Stimulated activated CD4-positive, alpha-beta T cell treated with anti-CD3 and anti-CD28 coated beads, Interleukin-1b, Interleukin-23, amount 100 ng/mL, for 1 hour (primary cell): ENCODE data around the gene MRPL27.
A peak's percentile ranks its signal among the peaks of the same experiment; 100 is the strongest.
"Not testable (repeated sequence)": the region's sequence is repeated elsewhere in the genome, so short reads cannot be mapped to it uniquely, and the experiment has no call there.

Source experiments
- DNase-seq, 2 donors: peaks; one replicate each; pipeline ENCODE4 v3.0.0-alpha.2; 2020; ENCODE audit warnings: low read depth in 2 of 2

Gene MRPL27

DNA sequence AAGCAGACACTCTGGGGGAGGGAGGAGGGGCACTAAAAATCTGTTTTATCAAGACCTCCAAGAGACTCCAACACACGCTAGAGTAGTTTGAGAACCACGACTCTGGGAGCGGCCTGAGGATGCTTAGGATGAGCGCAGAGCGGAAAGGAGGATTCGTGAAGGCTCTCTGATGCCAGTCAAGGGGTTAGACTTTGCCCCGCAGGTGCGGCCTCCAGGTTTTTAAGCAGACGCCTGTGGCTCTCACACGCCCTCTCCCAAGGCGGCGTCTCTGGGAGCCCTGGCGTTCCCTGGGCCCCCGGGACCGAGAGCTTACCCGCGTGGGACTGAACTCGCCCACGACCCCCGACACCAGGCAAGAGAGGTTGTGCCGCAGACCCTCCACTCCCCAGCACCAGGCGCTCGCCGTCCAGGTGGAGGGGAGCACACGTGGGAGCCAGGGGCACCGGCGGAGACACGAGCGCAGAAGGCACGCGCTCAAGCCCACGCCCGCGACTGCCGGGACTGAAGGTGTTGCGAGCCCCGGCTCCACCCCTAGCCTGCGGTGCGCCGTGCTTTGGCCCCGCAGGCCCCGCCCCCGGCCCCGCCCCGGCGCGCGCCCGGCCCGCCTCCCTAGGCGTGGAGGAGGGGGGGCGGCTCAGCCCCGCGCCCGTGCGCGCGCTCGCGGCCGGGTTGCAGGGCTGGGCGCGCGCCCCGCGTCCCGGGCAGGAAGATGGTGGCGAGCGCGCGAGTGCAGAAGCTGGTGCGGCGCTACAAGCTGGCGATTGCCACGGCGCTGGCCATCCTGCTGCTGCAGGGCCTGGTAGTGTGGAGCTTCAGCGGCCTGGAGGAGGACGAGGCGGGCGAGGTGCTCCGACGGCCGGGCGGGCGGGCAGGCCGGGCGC, 27.3 kb downstream of the MRPL27 start, which contains the start of gene XYLT2:
XYLT2 (plus strand) TSS at position 695 of the 881 bp plus-strand sequence; CDS start at position 710, 15 bp downstream.
- peak; percentile 88 to 89 for DNase-seq

DNA sequence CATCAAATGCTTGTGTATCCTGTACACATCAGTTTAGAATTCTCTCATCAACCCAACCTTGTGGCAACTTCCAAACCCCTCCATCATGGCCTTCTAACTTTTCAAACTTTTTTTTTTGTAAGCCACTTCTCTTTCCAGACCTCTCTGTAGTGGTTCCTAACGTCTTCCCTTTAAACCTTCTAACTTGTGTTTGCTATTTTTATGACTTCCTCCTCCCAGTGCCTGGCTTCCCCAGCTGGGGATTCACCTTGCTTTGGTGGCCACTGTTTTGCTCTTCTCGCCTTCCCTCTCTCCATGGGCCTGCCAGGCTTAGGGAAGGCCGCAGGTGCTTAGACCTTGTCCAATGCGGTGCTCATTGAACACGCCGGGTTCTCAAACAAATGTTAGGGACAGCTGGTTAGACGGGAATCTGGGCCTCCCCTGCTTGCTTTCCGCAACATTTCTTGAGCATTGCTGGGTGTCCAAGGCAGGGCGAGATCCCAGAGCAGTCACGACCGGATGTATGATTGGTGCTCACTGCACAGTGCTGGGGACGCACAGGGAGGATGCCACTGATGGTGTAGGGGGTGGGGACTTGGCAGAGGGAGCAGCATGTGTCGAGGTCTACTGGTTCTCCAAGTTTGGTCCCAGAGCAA, 28.1 kb downstream of the MRPL27 start:
- no peak for DNase-seq

GRCh38 chr17:50339381-50339780, 33.6 kb downstream of the MRPL27 start:
- no peak for DNase-seq

- no peak for DNase-seq
Observed at GRCh38 chr17:50338645-50339044, 34.3 kb downstream of the MRPL27 start.

GRCh38 chr17:50337956-50338355, 35.0 kb downstream of the MRPL27 start:
- DNase-seq: no peak

DNA sequence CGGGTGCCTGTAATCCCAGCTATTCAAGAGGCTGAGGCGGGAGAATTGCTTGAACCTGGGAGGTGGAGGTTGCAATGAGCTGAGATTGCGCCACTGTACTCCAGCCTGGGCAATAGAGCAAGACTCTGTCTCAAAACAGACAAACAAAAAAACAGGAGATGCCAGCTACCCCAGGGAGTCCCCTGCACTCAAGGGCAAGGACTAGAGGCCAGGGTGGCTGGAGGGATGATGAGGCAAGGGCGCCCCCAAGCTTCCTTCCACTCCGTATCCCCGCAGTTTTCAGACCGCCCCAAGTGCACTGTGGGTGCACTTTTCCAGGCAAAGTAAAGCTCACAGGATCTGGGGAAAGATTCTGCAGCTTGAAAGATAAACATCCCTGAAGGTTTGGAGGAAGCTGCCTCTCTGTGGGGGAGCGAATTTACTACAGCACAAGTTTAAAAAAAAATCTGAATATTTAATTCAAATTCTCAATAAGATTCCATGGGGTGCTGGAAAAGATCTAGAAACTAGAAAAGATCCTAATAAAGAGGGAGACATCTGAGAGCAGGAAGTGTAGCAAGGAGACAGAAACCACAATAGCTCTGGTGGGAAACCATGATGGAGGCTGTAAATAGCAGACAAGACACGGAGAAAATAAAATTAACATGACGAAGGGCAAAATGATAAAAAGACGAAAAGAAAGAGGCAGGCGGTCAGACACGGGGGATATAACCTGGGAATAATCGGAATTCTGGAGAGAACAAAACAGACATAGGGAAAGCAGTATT, 39.5 kb downstream of the MRPL27 start:
- not testable (repeated sequence) for DNase-seq

- no peak for DNase-seq
Observed at GRCh38 chr17:50332196-50332595, 40.8 kb downstream of the MRPL27 start.

DNA sequence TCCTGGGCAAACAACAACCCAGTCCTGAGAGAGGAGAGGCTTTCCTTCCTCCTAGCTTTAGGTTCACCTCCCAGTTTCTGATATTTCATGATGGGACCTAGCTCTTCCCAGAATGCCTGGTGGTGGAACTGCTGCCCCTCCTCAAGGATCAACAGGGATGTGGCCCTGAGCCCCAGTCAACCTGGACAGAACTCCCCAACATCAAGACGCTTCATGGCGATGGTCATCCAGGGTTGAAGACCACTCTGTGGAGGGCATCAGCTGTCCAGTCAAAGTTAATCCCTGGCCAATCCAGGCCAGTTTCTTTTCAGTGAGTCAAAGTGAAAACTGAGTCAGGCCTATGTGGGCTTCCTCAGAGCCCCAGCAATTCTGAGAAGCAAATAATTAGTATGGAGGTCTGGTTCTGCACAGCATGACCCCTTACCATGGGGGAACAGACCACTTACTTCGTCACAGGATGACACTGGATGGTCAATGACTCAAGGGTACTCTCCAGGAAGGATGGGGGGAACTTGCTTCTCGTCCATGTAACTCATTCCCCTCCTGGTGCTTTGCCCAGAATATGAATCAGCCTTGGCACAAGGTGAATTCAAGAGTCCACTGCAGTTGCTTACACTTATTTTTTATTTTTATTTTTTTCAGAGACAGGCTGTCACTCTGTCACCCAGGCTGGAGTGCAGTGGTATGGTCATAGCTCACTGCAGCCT, 41.7 kb downstream of the MRPL27 start:
- no peak for DNase-seq

DNA sequence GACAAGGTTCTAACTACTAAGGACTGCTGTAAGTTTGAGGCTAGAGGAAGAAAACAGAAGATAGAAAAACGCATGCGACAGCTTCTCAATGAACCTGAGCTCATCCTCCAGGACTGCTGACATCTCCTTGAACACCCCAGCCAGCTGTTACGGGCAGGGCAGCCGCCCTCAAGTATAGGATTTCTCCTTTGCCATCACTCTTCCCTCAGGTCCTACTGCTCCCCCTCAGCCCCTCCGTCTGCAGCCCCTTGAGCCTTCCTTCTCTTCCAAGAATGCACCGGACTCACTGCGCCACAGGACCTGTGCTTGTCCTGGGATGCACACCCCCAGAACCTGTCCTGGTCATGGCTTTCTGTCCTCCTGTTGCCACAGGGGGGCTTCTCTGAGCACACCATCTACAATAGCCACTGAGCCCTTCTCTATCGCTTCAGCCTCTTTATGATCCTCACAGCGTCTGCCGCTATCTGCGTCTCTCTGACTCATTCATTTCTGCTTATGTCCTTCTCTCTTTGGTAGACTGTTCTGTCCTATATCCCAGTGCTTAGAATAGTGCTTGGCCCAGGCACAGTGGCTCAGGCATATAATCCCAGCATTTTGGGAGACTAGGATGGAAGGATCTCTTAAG, 42.7 kb downstream of the MRPL27 start:
- no peak for DNase-seq

DNA sequence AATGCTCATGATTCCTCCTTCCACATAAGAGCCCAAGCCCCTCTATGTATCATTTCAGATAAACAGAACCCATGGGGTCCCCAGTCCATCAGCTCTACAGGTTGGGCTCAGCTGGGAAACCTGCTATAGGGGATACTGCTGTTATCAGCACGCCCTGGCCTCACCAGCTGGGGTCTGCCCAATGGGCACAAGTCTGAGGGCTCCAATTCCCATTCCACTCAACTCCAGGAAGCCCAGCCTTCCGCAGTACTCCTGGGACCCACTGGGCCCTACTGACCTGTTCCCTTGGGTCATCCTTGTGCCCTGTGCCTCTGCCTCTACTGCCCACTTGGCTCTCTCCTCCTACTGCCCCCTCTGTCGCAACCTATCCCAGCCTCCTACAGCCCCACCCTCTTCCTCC, 43.3 kb downstream of the MRPL27 start:
- DNase-seq: no peak

DNA sequence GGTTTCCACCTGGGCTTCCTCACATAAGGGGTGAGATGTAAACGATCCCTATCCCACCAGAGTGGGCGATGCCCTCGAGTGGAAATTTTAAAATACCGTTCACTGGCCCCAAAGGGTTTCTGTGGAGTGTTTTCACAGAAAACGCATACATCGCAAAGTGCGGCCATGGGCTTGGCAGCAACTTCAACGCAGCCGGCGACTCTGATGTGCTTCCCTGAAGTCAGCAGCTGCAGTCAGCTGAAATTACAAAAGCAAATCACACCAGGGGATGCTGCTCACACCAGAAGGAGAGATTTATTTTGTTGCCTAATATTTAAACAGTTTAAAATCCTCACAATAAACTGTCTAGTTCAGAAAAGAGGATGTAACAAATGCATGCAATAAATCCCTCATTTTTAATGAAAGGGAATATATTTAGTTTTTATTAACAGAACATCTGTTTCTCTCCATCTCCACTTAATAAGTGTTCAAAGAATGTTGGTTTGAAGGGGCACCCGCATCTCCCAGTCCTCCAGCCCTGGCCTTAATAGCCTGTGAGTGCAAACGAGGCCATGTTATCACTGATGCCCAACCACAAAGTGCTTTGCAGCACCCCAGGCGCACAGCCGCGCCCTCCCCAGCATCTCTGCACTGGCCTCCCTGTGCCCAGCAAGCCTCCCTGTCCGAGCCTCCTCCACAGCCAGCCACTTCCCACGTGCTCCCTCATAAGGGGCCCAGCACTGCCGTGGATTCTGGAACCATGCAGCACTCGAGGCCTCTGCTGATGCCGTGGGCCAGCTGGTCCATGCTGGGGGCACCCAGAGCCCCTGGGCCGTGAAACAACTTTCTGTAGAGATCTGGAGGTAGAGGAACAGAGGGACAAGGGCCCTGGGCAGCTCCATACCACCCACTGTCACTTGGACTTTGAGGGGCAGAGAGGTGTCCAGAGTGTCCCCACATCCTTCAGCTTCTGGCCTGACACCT, 44.3 kb downstream of the MRPL27 start:
- DNase-seq: no peak

GRCh38 chr17:50326831-50327364, 46.1 kb downstream of the MRPL27 start:
- DNase-seq: no peak

GRCh38 chr17:50325906-50326305, 47.1 kb downstream of the MRPL27 start:
- DNase-seq: no peak

DNA sequence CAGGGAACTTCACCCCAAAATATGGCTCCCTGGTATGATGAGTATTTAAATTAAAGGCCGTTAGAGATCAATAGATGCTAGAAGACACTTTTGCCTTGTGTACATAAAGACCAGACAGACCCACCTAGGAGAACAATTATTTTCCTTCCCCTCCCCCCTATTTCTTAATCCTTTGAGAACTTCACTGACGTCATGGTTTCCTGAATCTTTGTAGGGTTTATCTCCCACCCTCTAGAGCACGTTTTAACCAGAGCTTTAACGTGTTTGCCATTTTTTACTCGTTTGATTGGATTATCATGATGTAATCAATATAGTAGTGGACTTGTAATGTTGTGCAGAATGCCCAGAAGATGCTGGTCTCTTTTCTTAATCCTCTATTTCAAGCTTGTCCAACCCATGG, 49.9 kb downstream of the MRPL27 start:
- DNase-seq: no peak

- DNase-seq: no peak
Observed at GRCh38 chr17:50322271-50322670, 50.7 kb downstream of the MRPL27 start.

- no peak for DNase-seq
Observed at GRCh38 chr17:50319306-50320004, 53.5 kb downstream of the MRPL27 start.

DNA sequence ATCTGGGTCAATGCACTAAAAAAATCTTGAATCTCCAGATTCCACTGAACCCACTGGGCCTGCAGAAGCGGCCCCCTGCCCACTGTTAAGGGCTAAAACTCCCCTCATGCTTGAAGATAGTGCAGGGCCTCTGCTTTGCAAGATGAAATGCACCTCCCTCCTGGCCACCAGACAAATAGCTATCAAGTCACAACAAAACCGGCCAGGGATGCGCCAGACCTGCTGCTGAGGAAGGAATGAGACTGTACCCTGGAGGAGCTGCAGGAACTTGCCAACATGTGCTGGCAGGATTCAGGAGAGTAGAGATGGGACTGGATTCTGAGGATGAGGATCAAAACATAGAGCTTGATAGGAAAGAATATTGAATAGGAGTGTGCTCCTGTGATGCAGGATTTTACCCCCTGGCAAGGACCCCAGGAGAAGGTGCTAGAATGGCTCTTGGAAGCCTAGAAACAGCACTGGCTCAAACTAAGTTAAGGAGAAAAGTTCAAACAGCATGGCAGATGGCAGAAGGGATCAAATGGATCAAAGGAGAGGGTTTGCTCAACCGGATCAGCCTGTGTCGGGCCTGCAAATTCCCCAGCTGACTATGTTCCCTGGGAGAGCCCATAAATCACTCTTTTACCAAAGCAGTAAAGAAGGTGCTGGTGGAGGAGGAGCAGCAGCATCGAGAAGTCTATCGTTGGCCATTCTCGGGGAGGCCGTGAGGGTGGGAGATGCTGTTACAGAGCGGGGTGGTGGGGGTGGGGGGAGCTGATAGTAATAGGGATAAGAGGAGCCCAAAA, 54.3 kb downstream of the MRPL27 start:
- no peak for DNase-seq
